ENCODE measurements around the gene ZNG1F.
"Not testable (repeated sequence)": the region's sequence is repeated elsewhere in the genome, so short reads cannot be mapped to it uniquely, and the experiment has no call there.

The ZNG1F gene

GRCh38 chr9:41123396-41123795 lies 65.7 kb downstream of the ZNG1F start:
- DNase-seq (ENCODE audit: low read depth): not testable (repeated sequence)

- not testable (repeated sequence) for DNase-seq (ENCODE audit: low read depth)
Measured at GRCh38 chr9:41120696-41121095, 68.4 kb downstream of the ZNG1F start.

DNA sequence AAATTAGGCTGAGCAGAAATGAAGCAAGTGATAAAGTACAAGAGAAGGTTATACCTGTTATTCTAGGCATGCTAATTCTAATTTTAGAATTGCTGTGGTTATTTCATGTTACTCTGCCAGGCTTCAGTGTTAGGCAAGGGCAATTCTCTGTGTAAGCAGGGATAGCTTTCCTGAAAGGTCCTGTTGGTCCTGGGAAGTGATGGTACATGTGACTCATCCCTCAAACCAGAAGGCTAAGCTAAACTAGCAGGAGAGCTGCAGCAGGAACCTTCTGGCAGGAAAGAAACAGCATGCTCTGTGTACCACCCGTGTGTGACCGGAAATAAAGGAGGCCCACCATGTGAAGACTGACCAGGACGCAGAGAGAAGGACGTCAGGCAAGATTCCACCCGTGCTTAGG lies 69.4 kb downstream of the ZNG1F start:
- DNase-seq (ENCODE audit: low read depth): not testable (repeated sequence)

DNA sequence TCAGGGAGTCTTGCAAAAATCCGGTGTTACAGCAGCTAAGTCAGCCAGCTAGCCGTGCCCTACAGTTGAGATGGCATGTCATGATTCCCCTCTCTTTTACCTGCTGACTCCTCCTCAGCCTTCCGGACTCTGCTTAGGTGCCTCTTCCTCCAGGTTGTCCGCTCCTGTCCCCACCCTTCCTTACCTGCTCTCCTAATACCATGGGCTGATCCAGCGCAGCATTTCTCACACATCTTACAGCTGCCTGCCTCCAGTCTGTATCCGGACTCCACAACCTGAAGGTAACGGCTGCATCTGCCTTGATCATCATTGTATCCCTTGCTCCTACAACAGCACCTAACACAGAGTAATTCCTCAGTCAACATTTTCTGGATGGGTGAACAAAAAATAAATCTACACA lies 69.8 kb downstream of the ZNG1F start:
- DNase-seq (ENCODE audit: low read depth): not testable (repeated sequence)

GRCh38 chr9:41113348-41113747 lies 75.8 kb downstream of the ZNG1F start:
- DNase-seq (ENCODE audit: low read depth): not testable (repeated sequence)

DNA sequence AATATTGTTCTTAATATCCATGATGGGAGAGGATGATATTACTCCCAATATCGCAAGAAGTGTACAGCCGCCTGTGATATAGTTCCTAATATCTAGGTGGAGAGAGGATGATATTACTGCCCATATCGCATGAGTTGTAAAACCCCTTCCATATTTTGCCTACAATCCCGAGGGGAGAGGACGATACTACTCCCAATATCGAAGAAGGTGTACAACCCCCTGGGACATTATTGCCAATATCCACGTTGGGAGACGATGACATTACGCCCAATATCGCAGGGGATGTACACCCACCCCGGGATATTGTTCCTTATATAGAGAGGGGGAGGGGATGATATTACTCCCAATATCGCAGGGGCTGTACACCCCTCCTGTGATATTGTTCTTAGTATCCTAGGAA lies 77.7 kb downstream of the ZNG1F start:
- not testable (repeated sequence) for DNase-seq (ENCODE audit: low read depth)

GRCh38 chr9:41110913-41111312 lies 78.2 kb downstream of the ZNG1F start:
- not testable (repeated sequence) for DNase-seq (ENCODE audit: low read depth)

- not testable (repeated sequence) for DNase-seq (ENCODE audit: low read depth)
Measured at GRCh38 chr9:41109253-41109652, 79.9 kb downstream of the ZNG1F start.

- not testable (repeated sequence) for DNase-seq (ENCODE audit: low read depth)
Measured at GRCh38 chr9:41108816-41109215, 80.3 kb downstream of the ZNG1F start.

GRCh38 chr9:41106472-41107116 lies 82.5 kb downstream of the ZNG1F start:
- not testable (repeated sequence) for DNase-seq (ENCODE audit: low read depth)

DNA sequence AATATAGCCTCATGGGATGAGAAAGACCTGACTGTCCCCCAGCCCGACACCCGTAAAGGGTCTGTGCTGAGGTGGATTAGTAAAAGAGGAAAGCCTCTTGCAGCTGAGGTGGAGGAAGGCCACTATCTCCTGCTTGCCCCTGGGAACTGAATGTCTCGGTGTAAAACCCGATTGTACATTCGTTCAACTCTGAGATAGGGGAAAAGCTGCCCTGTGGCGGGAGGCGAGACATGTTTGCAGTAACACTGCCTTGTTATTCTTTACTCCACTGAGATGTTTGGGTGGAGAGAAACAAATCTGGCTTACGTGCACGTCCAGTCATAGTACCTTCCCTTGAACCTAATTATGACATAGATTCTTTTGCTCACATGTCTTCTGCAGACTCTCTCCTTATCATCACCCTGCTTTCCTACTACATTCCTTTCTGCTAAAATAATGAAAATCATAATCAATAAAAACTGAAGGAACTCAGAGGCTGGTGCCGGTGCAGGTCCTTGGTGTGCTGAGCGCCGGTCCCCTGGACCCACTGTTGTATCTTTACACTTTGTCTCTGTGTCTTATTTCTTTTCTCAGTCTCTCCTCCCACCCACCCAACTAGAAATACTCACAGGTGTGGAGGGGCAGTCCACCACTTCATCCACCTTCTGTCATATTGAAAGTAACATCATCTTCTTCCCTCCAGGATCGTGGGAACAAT lies 83.4 kb downstream of the ZNG1F start:
- not testable (repeated sequence) for DNase-seq (ENCODE audit: low read depth)

DNA sequence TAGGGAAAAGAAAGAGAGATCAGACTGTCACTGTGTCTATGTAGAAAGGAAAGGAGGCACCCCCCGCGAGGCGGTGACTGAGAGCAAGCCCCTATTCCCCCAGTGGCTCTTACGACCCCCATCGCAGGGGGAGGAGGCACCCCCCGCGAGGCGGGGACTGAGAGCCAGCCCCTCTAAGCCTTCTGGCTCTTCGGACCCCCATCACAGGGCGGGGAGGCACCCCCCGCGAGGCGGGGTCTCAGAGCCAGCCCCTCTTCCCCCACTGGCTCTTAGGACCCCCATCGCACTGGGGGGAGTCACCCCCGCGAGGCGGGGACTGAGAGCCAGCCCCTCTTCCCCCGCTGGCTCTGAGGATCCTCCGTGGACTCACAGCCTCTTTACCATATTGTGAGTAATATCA lies 84.6 kb downstream of the ZNG1F start:
- not testable (repeated sequence) for DNase-seq (ENCODE audit: low read depth)

- not testable (repeated sequence) for DNase-seq (ENCODE audit: low read depth)
Measured at GRCh38 chr9:41100508-41100907, 88.6 kb downstream of the ZNG1F start.

DNA sequence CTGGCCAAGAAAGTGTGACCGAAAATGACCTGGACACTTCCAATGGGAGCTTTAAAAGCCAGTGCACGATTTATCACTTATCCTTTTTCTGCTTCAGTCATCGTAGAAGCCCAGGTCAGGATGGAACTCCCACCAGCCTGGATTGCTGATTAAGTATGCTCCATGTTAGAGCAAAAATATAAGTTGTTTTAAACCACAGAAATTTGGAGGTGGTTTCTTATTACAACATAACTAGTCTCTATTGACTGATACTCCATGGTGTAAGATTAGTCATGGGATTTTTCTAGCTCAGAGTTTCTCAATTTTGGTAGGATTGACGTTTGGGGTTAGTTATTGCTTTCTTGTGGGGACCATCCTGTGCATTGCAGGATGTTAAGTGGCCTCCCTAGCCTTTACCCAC lies 90.4 kb downstream of the ZNG1F start:
- not testable (repeated sequence) for DNase-seq (ENCODE audit: low read depth)

GRCh38 chr9:41095060-41095459 lies 94.1 kb downstream of the ZNG1F start:
- not testable (repeated sequence) for DNase-seq (ENCODE audit: low read depth)

DNA sequence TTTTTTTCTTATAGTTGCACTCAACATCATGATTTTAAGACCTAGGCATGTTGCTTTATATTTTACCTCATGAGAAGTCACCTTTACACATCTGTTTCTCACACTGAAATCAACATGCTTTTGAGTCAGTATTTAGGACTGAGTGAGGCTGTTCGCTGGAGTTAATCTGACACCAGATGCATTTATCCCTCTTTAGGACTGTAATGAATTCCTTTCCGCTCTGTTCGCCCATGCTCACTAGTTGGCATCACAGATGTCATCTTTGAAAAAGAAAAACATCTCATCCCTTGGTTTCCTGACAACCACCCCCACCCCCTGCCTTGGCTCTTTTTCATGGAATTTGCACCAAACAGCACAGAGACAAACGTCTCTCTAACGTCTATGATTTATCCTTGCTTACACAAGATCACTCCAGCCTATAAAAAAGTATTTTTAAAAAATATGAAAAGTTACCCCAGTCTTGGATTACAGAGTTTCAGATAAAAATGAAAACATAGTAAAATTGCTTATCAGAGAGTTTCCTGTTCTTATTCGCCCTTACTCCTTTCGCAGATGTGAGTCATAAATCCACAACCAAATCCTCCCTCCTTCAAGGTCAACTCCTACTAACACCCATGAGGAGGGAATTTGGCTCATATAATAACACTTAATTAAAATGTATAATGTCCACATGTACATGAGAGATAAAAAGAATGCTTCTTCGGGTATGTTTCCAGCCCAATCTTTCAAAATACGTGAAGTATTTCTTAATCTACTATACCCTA lies 94.9 kb downstream of the ZNG1F start:
- DNase-seq (ENCODE audit: low read depth): not testable (repeated sequence)

- DNase-seq (ENCODE audit: low read depth): not testable (repeated sequence)
Measured at GRCh38 chr9:41090922-41091321, 98.2 kb downstream of the ZNG1F start.

- DNase-seq (ENCODE audit: low read depth): not testable (repeated sequence)
Measured at GRCh38 chr9:41090386-41090785, 98.7 kb downstream of the ZNG1F start.

GRCh38 chr9:41088450-41089059 lies 100.6 kb downstream of the ZNG1F start:
- not testable (repeated sequence) for DNase-seq (ENCODE audit: low read depth)

- not testable (repeated sequence) for DNase-seq (ENCODE audit: low read depth)
Measured at GRCh38 chr9:41087929-41088328, 101.2 kb downstream of the ZNG1F start.

DNA sequence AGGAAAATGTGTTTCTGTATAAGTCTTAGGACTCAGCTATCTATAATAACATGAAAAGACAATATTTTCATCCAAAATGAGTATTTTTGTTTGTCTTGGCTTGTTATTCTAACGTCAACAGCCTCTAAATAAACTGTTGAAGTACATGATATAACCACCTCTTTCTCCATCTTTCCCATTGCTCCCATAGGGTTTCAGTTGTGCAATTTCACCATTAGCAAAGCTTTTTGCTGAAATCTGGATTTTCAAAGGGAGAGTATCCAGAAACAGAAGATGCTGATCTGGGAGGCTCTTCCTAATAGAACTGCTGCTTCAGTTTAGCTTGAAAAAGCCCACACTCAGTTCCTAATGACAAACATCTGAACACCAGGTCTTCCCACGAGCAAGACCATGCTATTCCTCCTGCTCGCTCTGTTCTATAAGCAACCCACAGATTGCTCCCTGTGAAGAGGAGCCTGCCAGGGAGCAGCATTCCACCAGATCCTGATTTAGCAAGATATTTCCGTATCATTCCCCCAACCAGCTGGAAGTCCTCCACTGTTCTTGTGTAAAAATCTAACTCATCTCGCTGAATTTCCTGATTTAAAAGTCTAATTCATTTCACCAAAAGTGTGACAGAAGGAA lies 101.8 kb downstream of the ZNG1F start:
- not testable (repeated sequence) for DNase-seq (ENCODE audit: low read depth)

DNA sequence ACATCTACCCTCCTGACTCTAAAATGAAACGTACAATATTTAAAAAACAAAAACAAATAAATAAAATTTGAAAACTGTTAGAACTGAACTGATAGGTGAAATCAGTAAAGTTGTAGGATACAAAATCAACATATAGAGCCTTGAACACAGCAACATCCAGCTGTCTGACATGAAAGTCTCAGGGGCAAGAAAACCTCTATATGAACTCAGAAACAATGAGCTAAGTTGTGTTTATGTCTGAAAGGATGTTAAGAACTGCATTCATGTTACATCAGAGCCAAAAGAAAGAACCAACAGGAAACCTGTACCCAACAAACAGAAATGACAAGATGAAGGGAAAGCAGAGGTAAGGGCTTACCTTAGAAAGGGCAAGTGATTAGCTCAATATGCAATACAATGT lies 102.4 kb downstream of the ZNG1F start:
- not testable (repeated sequence) for DNase-seq (ENCODE audit: low read depth)
